ES-I3 (cell line): ENCODE data around the gene ITPKC.
"Not testable (repeated sequence)": the region's sequence is repeated elsewhere in the genome, so short reads cannot be mapped to it uniquely, and the experiment has no call there.

Source experiments
- H3K36me3 ChIP-seq: 2 replicates; pipeline ENCODE4 v1.6.1; 2013; ENCODE audit warnings: mild to moderate bottlenecking, low read length, control low read depth, moderate library complexity; ENCODE audit not compliant: insufficient read depth
- H3K4me1 ChIP-seq: 2 replicates; pipeline ENCODE4 v1.6.1; 2013; ENCODE audit warnings: mild to moderate bottlenecking, control low read depth, low read length; ENCODE audit not compliant: insufficient read depth
- H3K9ac ChIP-seq: 2 replicates; pipeline ENCODE4 v1.6.1; 2013; ENCODE audit warnings: low read depth, mild to moderate bottlenecking, low read length, moderate library complexity
- H3K9me3 ChIP-seq: 2 replicates; pipeline ENCODE4 v1.6.1; 2013; ENCODE audit warnings: mild to moderate bottlenecking, low read length, moderate library complexity; ENCODE audit not compliant: control insufficient read depth, insufficient read depth

ITPKC gene

GRCh38 chr19:40783711-40784110, 66.8 kb downstream of the ITPKC start:
- Histone ChIP-seq H3K36me3 (no peaks in the 10 kb centered on the region), H3K9ac (no peak overlapping the region), H3K9me3 (no peaks in the 10 kb centered on the region), H3K4me1 (peaks cover 7% of the 10 kb centered on the region; the same call in 1 of the 2 replicates)

- not testable (repeated sequence) for H3K4me1 ChIP-seq, H3K9me3 ChIP-seq, H3K36me3 ChIP-seq, H3K9ac ChIP-seq
Observed at GRCh38 chr19:40784146-40784545, 67.2 kb downstream of the ITPKC start.

DNA sequence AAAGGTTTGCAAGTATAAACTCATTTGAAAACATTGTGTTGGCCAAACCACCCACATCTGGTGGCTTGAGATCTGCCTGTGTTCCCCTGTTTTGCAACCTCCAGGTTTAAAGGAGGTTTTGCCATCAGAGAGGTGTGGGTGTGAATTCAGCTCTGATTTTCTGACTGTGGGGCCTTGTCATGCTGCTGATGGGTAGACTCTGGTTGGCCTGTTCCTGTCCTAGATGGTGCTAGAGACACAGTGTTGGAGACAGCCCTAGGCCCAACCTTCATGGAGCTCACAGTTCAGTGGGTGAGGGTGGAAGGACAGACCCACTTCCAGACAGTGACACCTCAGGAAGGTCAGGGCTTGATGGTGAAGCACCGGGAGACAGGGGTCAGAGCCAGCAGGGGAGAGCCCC, 68.6 kb downstream of the ITPKC start:
- H3K36me3 ChIP-seq: no peaks in the 10 kb centered on the region
- H3K4me1 ChIP-seq: no peaks in the 10 kb centered on the region
- H3K9ac ChIP-seq: no peak overlapping the region
- H3K9me3 ChIP-seq: no peaks in the 10 kb centered on the region

- Histone ChIP-seq H3K9me3 (no peaks in the 10 kb centered on the region), H3K36me3 (no peaks in the 10 kb centered on the region), H3K9ac (no peak overlapping the region), H3K4me1 (no peaks in the 10 kb centered on the region)
Observed at GRCh38 chr19:40786060-40787037, 69.4 kb downstream of the ITPKC start.
